ENCODE measurements around the gene ADIPOQ.
"Not testable (repeated sequence)": the region's sequence is repeated elsewhere in the genome, so short reads cannot be mapped to it uniquely, and the experiment has no call there.

The ADIPOQ gene

GRCh38 chr3:186875708-186876107, 33.2 kb downstream of the ADIPOQ start:
- H3K4me3 ChIP-seq (replicated peaks in 1 of 2; ENCODE audit: low read depth in 2 of 2, low read length in 2 of 2): no peak overlapping the region
- TF ChIP-seq CTCF (IDR thresholded peaks at IDR 0.05; ENCODE audit: low read depth, low read length): no peak
- no peak for DNase-seq (ENCODE audit: low read depth in 2 of 2)

- DNase-seq (ENCODE audit: low read depth in 2 of 2): no peak
- no peak overlapping the region for H3K4me3 ChIP-seq (replicated peaks in 1 of 2; ENCODE audit: low read depth in 2 of 2, low read length in 2 of 2)
- no peak for TF ChIP-seq CTCF (IDR thresholded peaks at IDR 0.05; ENCODE audit: low read depth, low read length)
Measured at GRCh38 chr3:186879781-186880180, 37.3 kb downstream of the ADIPOQ start.

- no peak for TF ChIP-seq CTCF (IDR thresholded peaks at IDR 0.05; ENCODE audit: low read depth, low read length)
- no peak overlapping the region for H3K4me3 ChIP-seq (replicated peaks in 1 of 2; ENCODE audit: low read depth in 2 of 2, low read length in 2 of 2)
Measured at GRCh38 chr3:186880406-186880805, 37.9 kb downstream of the ADIPOQ start.

GRCh38 chr3:186882150-186882524, 39.6 kb downstream of the ADIPOQ start:
- TF ChIP-seq CTCF (IDR thresholded peaks at IDR 0.05; ENCODE audit: low read depth, low read length): no peak
- no peak overlapping the region for H3K4me3 ChIP-seq (replicated peaks in 1 of 2; ENCODE audit: low read depth in 2 of 2, low read length in 2 of 2)
- peak in 1 of 2 donors; percentile 25 for DNase-seq (ENCODE audit: low read depth in 2 of 2)

More at GRCh38 chr3:186880406-186880805, 37.9 kb downstream of the ADIPOQ start:
- no peak for DNase-seq (ENCODE audit: low read depth in 2 of 2)

GRCh38 chr3:186882881-186883685, 40.6 kb downstream of the ADIPOQ start:
- H3K4me3 ChIP-seq (replicated peaks in 1 of 2; ENCODE audit: low read depth in 2 of 2, low read length in 2 of 2): no peak overlapping the region
- DNase-seq (ENCODE audit: low read depth in 2 of 2): peak; percentile 71 to 92
- no peak for TF ChIP-seq CTCF (IDR thresholded peaks at IDR 0.05; ENCODE audit: low read depth, low read length)

GRCh38 chr3:186883686-186884058, 41.2 kb downstream of the ADIPOQ start:
- TF ChIP-seq CTCF (IDR thresholded peaks at IDR 0.05; ENCODE audit: low read depth, low read length): no peak
- H3K4me3 ChIP-seq (replicated peaks in 1 of 2; ENCODE audit: low read depth in 2 of 2, low read length in 2 of 2): no peak overlapping the region
- DNase-seq (ENCODE audit: low read depth in 2 of 2): no peak

- not testable (repeated sequence) for H3K4me3 ChIP-seq (replicated peaks in 1 of 2; ENCODE audit: low read depth in 2 of 2, low read length in 2 of 2)
Measured at GRCh38 chr3:186884868-186885267, 42.4 kb downstream of the ADIPOQ start.

More at GRCh38 chr3:186884868-186885267, 42.4 kb downstream of the ADIPOQ start:
- DNase-seq (ENCODE audit: low read depth in 2 of 2): not testable (repeated sequence)

Measured in cardiac fibroblast (primary cell).